T47D (cell line): ENCODE results near the gene DMD.

Source experiments
- DNase-seq, 2 experiments: peaks; one replicate each; pipeline versions ENCODE4 v3.0.0 to v3.0.0-alpha.2; 2011 to 2012; ENCODE audit warnings: low read depth in 1 of 2, low spot score in 1 of 2
- JUND ChIP-seq: IDR thresholded peaks from 2 replicates; pipeline ENCODE4 v1.6.1; 2012; ENCODE audit warnings: low read depth
- in situ Hi-C: cut with HindIII; loops from 2 replicates; pipeline ENCODE4 v1.10.0; 2016; ENCODE audit warnings: low sequenced_read_pairs, low pct_unique_long_range_greater_than_20kb

The DMD gene

GRCh38 chrX:31320740-31321139 is 1890.6 kb downstream of the DMD start:
- in situ Hi-C loops, result no loop called here
- no peak for DNase-seq
- no peak for TF ChIP-seq JUND

- in situ Hi-C loops, result no loop called here
- no peak for TF ChIP-seq JUND
- no peak for DNase-seq
These were observed 1891.8 kb downstream of the DMD start for GRCh38 chrX:31319586-31319985.

- DNase-seq, result no peak
- no peak for TF ChIP-seq JUND
- in situ Hi-C loops, result no loop called here
These were observed 1892.5 kb downstream of the DMD start for GRCh38 chrX:31318866-31319265.

GRCh38 chrX:31316340-31316991 is 1894.9 kb downstream of the DMD start:
- no peak for TF ChIP-seq JUND
- DNase-seq, result no peak

GRCh38 chrX:31314921-31315320 is 1896.4 kb downstream of the DMD start:
- in situ Hi-C loops, result no loop called here
- no peak for DNase-seq

More at GRCh38 chrX:31316340-31316991, 1894.9 kb downstream of the DMD start:
- in situ Hi-C loops, result no loop called here

GRCh38 chrX:31307952-31308351 is 1903.4 kb downstream of the DMD start:
- in situ Hi-C loops, result no loop called here
- DNase-seq, result no peak

More at GRCh38 chrX:31314921-31315320, 1896.4 kb downstream of the DMD start:
- no peak for TF ChIP-seq JUND

GRCh38 chrX:31302573-31303075 is 1908.7 kb downstream of the DMD start:
- in situ Hi-C loops, result no loop called here
- DNase-seq, result no peak
- no peak for TF ChIP-seq JUND

More at GRCh38 chrX:31307952-31308351, 1903.4 kb downstream of the DMD start:
- TF ChIP-seq JUND, result no peak

- DNase-seq, result no peak
- TF ChIP-seq JUND, result no peak
These were observed 1909.4 kb downstream of the DMD start for GRCh38 chrX:31301941-31302340.

GRCh38 chrX:31301203-31301602 is 1910.1 kb downstream of the DMD start:
- in situ Hi-C loops, result no loop called here
- TF ChIP-seq JUND, result no peak
- no peak for DNase-seq

More at GRCh38 chrX:31301941-31302340, 1909.4 kb downstream of the DMD start:
- in situ Hi-C loops, result no loop called here

- no peak for TF ChIP-seq JUND
- in situ Hi-C loops, result no loop called here
- DNase-seq, result no peak
These were observed 1912.4 kb downstream of the DMD start for GRCh38 chrX:31298916-31299315.

GRCh38 chrX:31297881-31298280 is 1913.5 kb downstream of the DMD start:
- DNase-seq, result no peak
- no peak for TF ChIP-seq JUND
- in situ Hi-C loops, result no loop called here

- no peak for TF ChIP-seq JUND
- DNase-seq, result no peak
- in situ Hi-C loops, result no loop called here
These were observed 1916.9 kb downstream of the DMD start for GRCh38 chrX:31294475-31294874.

GRCh38 chrX:31293409-31293808 is 1917.9 kb downstream of the DMD start:
- in situ Hi-C loops, result no loop called here
- peak in 1 of 2 experiments; percentile 30 for DNase-seq
- no peak for TF ChIP-seq JUND

GRCh38 chrX:31291131-31291530 is 1920.2 kb downstream of the DMD start:
- DNase-seq, result no peak
- in situ Hi-C loops, result no loop called here
- no peak for TF ChIP-seq JUND
